Adrenal gland (tissue), 12 donors: Measurements from ENCODE around the gene CRISPLD2. TPM values are rescaled to one million over a fixed set of nuclear protein-coding genes. Genes with fewer than 3 reads are reported as not detected.

Experiments
- DNase-seq, 7 donors: peaks; one replicate each; pipeline ENCODE4 v3.0.0-alpha.2; 2019 to 2020
- H3K27ac ChIP-seq, 5 donors: fragments of 200-600 bp; sonication (generic) in 4 of 5; 1 replicate in 3 of 5; 2 replicates in 2 of 5; pipeline versions ENCODE4 v1.5.1 to v1.8.0; 2016 to 2020; ENCODE audit warnings: mild to moderate bottlenecking in 1 of 5
- H3K27me3 ChIP-seq: fragments of 200-600 bp; 2 replicates; pipeline ENCODE4 v1.8.0; 2021
- H3K36me3 ChIP-seq, 2 donors: fragments of 200-600 bp; replicated peaks in 1 of 2; 1 replicate in 1 of 2; 2 replicates in 1 of 2; pipeline versions ENCODE4 v1.5.1 to v1.8.0; 2018 to 2022
- H3K4me1 ChIP-seq, 2 donors: fragments of 200-600 bp; replicated peaks in 1 of 2; 1 replicate in 1 of 2; 2 replicates in 1 of 2; pipeline versions ENCODE4 v1.5.1 to v1.8.0; 2018 to 2021
- H3K4me3 ChIP-seq, 4 donors: fragments of 200-600 bp; sonication (generic) in 3 of 4; one replicate each; pipeline ENCODE4 v1.5.1; 2016 to 2018
- H3K9me3 ChIP-seq, 3 donors: fragments of 200-600 bp; sonication (generic) in 1 of 3; replicated peaks in 1 of 3; 1 replicate in 2 of 3; 2 replicates in 1 of 3; pipeline versions ENCODE4 v1.5.1 to v1.8.0; 2016 to 2021
- POLR2A ChIP-seq, 2 donors: fragments of 450-650 bp; IDR thresholded peaks; one replicate each; pipeline ENCODE4 v1.6.1; 2017; ENCODE audit warnings: antibody characterized with exemption in 2 of 2, mild to moderate bottlenecking in 2 of 2, moderate library complexity in 1 of 2
- WGBS, 4 donors: extraction: QIAGEN DNeasy Blood & Tissue Kit in 2 of 4; methylation state at CpG; one replicate each; pipeline versions ENCODE4 v1.1.5 to v1.1.7; 2013 to 2017; 5-methylcytosine and 5-hydroxymethylcytosine counted together
- intact Hi-C, 2 donors: fragments of 100-400 bp; cut with DNase I; formaldehyde crosslinking; loops; one replicate each; pipeline versions ENCODE4 v1.14.1 to v1.15.0; 2022 to 2023
- polyA plus RNA-seq, 3 donors: library from polyadenylated mRNA; stranded (reverse); fragments of 200-250 nt in 2 of 3; fragments of 350-450 nt in 1 of 3; fragmentation: Illumina TruSeq in 1 of 3; extraction: RNeasy Lipid Tissue Mini Kit (QIAGEN cat#74804) in 1 of 3; gene quantifications; one replicate each; pipeline ENCODE4 v1.2.3, GENCODE V29; 2013 to 2014
- total RNA-seq, 9 donors: library from RNA; depleted of rRNA in 4 of 9; stranded (reverse); fragments of >200 nt in 4 of 9; fragments of 120-200 nt in 1 of 9; fragmentation: NEBNext Ultra II Directional in 1 of 9; extraction: Animal tissue kit (Norgen Biotek cat#: 25700) in 1 of 9; gene quantifications; one replicate each; pipeline versions ENCODE4 v1.1.0 to v1.2.4, GENCODE V29; 2013 to 2023
- TF ChIP-seq, protein P1 (sequence below), 6 experiments: fragments of 450-650 bp in 4 of 6; fragments of 200-600 bp in 2 of 6; sonication (generic) in 1 of 6; IDR thresholded peaks; 1 replicate in 5 of 6; 2 replicates in 1 of 6; pipeline versions ENCODE4 v1.5.1 to v1.8.0; 2016 to 2021; ENCODE audit warnings: antibody characterized with exemption in 6 of 6, mild to moderate bottlenecking in 2 of 6, moderate library complexity in 1 of 6
- donor health status: healthy with polysubstance abuse.
- donor health status: Bipolar disorder and iron deficiency.
- donor health status: DM: yes; HTN: yes; CAD: no.
- donor health status: DM: no; HTN: no; CAD: no.
- donor health status: DM: no; HTN: no; CAD: no.
- donor health status: DM: yes; HTN: yes; CAD: no.

Gene CRISPLD2
- total and polyA plus RNA-seq, 12 donors = 2.1 to 362 (median 57.5) TPM

DNA sequence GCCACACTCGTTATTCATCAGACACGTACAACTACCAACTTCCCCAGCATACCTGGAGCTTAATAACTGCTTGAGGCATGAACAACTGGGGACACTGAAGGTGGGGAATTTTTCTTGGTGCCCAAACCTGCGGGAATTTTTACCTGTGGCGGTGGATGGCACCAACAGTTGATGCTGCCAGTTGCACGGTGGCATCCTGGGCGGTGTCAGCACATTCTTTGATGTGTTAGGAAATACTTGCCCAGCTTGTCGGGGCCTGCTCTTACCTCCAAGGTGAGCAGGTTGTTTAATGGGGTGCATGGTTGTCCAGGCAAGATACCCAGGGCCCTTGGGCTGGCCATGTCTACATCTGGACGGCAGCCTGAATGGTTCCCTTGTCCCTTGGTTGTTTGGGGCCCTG, 79.6 kb downstream of the CRISPLD2 start:
- no peaks in the 10 kb centered on the region for H3K4me1 ChIP-seq
- H3K9me3 ChIP-seq = no peaks in the 10 kb centered on the region
- H3K4me3 ChIP-seq = no peak overlapping the region
- H3K36me3 ChIP-seq = no peaks in the 10 kb centered on the region
- intact Hi-C loops = no loop called here
- DNase-seq = no peak
- TF ChIP-seq, protein P1, sequence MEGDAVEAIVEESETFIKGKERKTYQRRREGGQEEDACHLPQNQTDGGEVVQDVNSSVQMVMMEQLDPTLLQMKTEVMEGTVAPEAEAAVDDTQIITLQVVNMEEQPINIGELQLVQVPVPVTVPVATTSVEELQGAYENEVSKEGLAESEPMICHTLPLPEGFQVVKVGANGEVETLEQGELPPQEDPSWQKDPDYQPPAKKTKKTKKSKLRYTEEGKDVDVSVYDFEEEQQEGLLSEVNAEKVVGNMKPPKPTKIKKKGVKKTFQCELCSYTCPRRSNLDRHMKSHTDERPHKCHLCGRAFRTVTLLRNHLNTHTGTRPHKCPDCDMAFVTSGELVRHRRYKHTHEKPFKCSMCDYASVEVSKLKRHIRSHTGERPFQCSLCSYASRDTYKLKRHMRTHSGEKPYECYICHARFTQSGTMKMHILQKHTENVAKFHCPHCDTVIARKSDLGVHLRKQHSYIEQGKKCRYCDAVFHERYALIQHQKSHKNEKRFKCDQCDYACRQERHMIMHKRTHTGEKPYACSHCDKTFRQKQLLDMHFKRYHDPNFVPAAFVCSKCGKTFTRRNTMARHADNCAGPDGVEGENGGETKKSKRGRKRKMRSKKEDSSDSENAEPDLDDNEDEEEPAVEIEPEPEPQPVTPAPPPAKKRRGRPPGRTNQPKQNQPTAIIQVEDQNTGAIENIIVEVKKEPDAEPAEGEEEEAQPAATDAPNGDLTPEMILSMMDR (IDR thresholded peaks at IDR 0.05) = no peak
- no peak for TF ChIP-seq POLR2A (IDR thresholded peaks at IDR 0.05)
- H3K27me3 ChIP-seq = no peaks in the 10 kb centered on the region
- WGBS, 4 donors = 84 to 90% (median 87%) methylated on average over 3 to 8 of the region's 8 CpGs
- no peak overlapping the region for H3K27ac ChIP-seq

DNA sequence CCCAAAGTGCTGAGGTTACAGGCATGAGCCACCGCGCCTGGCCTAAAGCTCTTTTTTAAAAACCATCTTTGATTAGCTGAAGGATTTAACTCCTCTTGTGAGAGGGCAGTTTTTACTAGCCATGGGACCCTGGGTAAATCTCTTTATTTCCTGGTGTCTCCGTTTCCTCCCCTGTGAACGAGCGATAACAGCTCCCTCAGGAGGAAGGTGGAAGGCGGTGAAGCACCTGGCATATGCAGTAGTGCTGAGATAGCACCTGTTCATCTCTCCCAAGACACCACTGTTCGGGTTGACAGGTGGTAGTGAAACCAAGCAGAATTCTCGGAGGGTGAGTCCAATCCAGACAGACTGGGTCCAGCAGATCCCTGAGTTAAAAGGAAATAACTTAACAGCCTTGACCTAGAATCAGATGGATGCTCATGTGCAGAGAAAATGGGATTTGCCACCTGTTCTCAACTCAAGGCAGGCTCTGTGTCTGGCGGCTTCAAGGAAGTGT, 86.2 kb downstream of the CRISPLD2 start:
- intact Hi-C loops = no loop called here
- H3K36me3 ChIP-seq = no peaks in the 10 kb centered on the region
- no peak for TF ChIP-seq POLR2A (IDR thresholded peaks at IDR 0.05)
- TF ChIP-seq, protein P1 (IDR thresholded peaks at IDR 0.05) = no peak
- WGBS, 4 donors = 89 to 95% (median 91%) methylated on average over 9 of the region's 9 CpGs
- no peaks in the 10 kb centered on the region for H3K9me3 ChIP-seq
- no peak overlapping the region for H3K4me3 ChIP-seq
- no peaks in the 10 kb centered on the region for H3K27me3 ChIP-seq
- H3K27ac ChIP-seq = peak overlapping the region in 1 of 5 donors; percentile 37
- no peak for DNase-seq
- H3K4me1 ChIP-seq = peaks cover 0 to 9% of the 10 kb centered on the region in 2 donors

DNA sequence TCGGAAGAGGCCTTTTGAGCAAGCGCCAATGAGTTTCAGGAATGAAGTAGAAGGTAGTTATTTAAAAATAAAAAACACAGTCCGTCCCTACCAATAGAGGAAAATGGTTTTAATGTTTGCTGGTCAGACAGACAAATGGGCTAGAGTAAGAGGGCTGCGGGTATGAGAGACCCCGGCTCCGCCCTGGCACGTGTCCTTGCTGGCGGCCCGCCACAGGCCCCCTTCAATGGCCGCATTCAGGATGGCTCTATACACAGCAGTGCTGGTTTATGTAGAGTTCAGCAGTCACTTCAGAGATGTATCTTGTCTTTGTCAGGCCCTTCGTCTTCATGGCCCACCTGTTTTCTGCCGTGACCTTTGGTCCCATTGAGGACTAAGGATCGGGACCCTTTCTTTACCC, 87.3 kb downstream of the CRISPLD2 start:
- no peaks in the 10 kb centered on the region for H3K36me3 ChIP-seq
- intact Hi-C loops = no loop called here
- peaks cover 0 to 13% of the 10 kb centered on the region in 2 donors for H3K4me1 ChIP-seq
- H3K27ac ChIP-seq = peak overlapping the region in 2 of 5 donors; percentile 59 to 67
- 90 to 93% (median 92%) methylated on average over 13 of the region's 13 CpGs for WGBS, 4 donors
- no peaks in the 10 kb centered on the region for H3K27me3 ChIP-seq
- no peaks in the 10 kb centered on the region for H3K9me3 ChIP-seq
- no peak for DNase-seq
- no peak overlapping the region for H3K4me3 ChIP-seq
- TF ChIP-seq, protein P1 (IDR thresholded peaks at IDR 0.05) = no peak
- no peak for TF ChIP-seq POLR2A (IDR thresholded peaks at IDR 0.05)

DNA sequence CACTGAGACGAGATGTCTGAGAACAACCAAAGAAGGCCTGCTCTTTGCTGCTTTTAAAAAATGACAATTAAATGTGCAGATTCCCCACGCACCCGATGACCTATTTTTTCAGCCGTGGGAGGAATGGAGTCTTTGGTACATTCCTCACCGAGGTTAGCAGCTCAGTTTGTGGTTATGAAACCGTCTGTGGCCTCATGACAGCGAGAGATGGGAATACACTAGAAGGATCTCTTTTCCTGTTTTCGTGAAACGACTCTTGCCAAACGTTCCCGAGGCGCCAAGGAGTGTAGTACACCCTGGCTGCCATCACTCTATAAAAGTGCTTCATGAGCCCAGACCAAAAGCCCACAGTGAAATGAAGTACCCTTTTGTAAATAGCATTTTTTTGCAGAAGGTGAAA, 87.8 kb downstream of the CRISPLD2 start:
- WGBS, 4 donors = 52 to 68% (median 59%) methylated on average over 12 of the region's 12 CpGs
- DNase-seq = peak in 5 of 7 donors; percentile 29 to 75 (median 44)
- no peak overlapping the region for H3K4me3 ChIP-seq

More for the DNA sequence above, 87.8 kb downstream of the CRISPLD2 start:
- Histone ChIP-seq H3K27ac (peak overlapping the region in 2 of 5 donors; percentile 59 to 67), H3K9me3 (no peaks in the 10 kb centered on the region), H3K27me3 (no peaks in the 10 kb centered on the region), H3K36me3 (no peaks in the 10 kb centered on the region), H3K4me1 (peaks cover 0 to 13% of the 10 kb centered on the region in 2 donors)
- TF ChIP-seq, protein P1 (IDR thresholded peaks at IDR 0.05) = peak in 2 of 6 experiments; percentile 10 to 30
- TF ChIP-seq POLR2A (IDR thresholded peaks at IDR 0.05) = no peak
- intact Hi-C loops = no loop called here
